Fibroblast of skin of left biceps (primary cell): ENCODE results near the gene C5orf24.

Source experiments
- DNase-seq, 2 experiments: peaks; one replicate each; pipeline ENCODE4 v3.0.0-alpha.2; 2013; ENCODE audit warnings: low read depth in 2 of 2

The C5orf24 gene

GRCh38 chr5:134905246-134905996, 59.7 kb downstream of the C5orf24 start:
- peak; percentile 30 to 33 for DNase-seq

- DNase-seq: no peak
Measured at GRCh38 chr5:134906811-134907210, 61.0 kb downstream of the C5orf24 start.
